H1 (cell line): Measurements from ENCODE around the gene NCOA6. TPM values are rescaled to one million over a fixed set of nuclear protein-coding genes. Genes with fewer than 3 reads are reported as not detected.

Source experiments
- CTCF ChIA-PET: fragments of 300-600 bp; sonication (Branson Sonifier 250); formaldehyde crosslinking; loops from one replicate; lab custom pipeline; 2021; ENCODE audit not compliant: partially characterized antibody; lab: Charles Lee
- POLR2A ChIA-PET: fragments of 300-600 bp; sonication (Branson Sonifier 250); formaldehyde crosslinking; loops from one replicate; lab custom pipeline; 2021; ENCODE audit warnings: inconsistent platforms; ENCODE audit not compliant: partially characterized antibody; lab: Charles Lee
- DNase-seq, 2 experiments: peaks; one replicate each; pipeline versions ENCODE4 v3.0.0 to v3.0.0-alpha.2; 2010 to 2022; ENCODE audit warnings: low spot score in 2 of 2, low read depth in 1 of 2, mixed read lengths in 1 of 2
- FAIRE-seq: peaks from 2 replicates; lab custom pipeline; 2011; peaks lifted over from hg19 to GRCh38; lab: Jason Lieb, UNC
- H2AFZ ChIP-seq: 2 replicates; pipeline ENCODE4 v1.8.1; 2012; ENCODE audit warnings: low read length, inconsistent platforms
- H2AK5ac ChIP-seq: 2 replicates; pipeline ENCODE4 v1.6.1; 2013; ENCODE audit warnings: low read depth, low read length
- H2BK120ac ChIP-seq: replicated peaks from 2 replicates; pipeline ENCODE3; 2013; ENCODE audit warnings: low read depth, low read length, inconsistent platforms
- H2BK12ac ChIP-seq: 2 replicates; pipeline ENCODE4 v1.6.1; 2013; ENCODE audit warnings: low read depth, low read length
- H2BK15ac ChIP-seq: 2 replicates; pipeline ENCODE4 v1.6.1; 2013; ENCODE audit warnings: low read length
- H2BK20ac ChIP-seq: 2 replicates; pipeline ENCODE4 v1.6.1; 2013; ENCODE audit warnings: low read length
- H2BK5ac ChIP-seq: 2 replicates; pipeline ENCODE4 v1.6.1; 2013; ENCODE audit warnings: low read depth, low read length
- H3K14ac ChIP-seq: 2 replicates; pipeline ENCODE4 v1.6.1; 2013; ENCODE audit warnings: inconsistent platforms; ENCODE audit not compliant: insufficient read length
- H3K18ac ChIP-seq: 2 replicates; pipeline ENCODE4 v1.6.1; 2013; ENCODE audit warnings: low read length; ENCODE audit errors: extremely low read depth
- H3K23ac ChIP-seq: 2 replicates; pipeline ENCODE4 v1.6.1; 2013; ENCODE audit warnings: inconsistent platforms; ENCODE audit not compliant: insufficient read length
- H3K23me2 ChIP-seq: 2 replicates; pipeline ENCODE4 v1.6.1; 2013; ENCODE audit warnings: low read depth, low read length
- H3K27ac ChIP-seq: 2 replicates; pipeline ENCODE4 v1.6.1; 2011; ENCODE audit warnings: low read depth, low read length, inconsistent platforms
- H3K27me3 ChIP-seq, 4 experiments: replicated peaks in 1 of 4; 1 replicate in 1 of 4; 2 replicates in 3 of 4; pipeline versions ENCODE4 v1.6.1 to v1.8.1; 2011 to 2013; ENCODE audit warnings: low read length in 3 of 4, mild to moderate bottlenecking in 3 of 4, inconsistent platforms in 2 of 4, mixed read lengths in 2 of 4, moderate library complexity in 1 of 4; ENCODE audit not compliant: control insufficient read depth in 3 of 4, insufficient read depth in 3 of 4; ENCODE audit errors: extremely low read depth in 1 of 4
- H3K36me3 ChIP-seq, 4 experiments: 2 replicates each; pipeline versions ENCODE4 v1.6.1 to v1.8.1; 2011 to 2013; ENCODE audit warnings: mild to moderate bottlenecking in 4 of 4, low read length in 3 of 4, moderate library complexity in 2 of 4, control low read depth in 1 of 4, inconsistent platforms in 1 of 4; ENCODE audit not compliant: insufficient read depth in 4 of 4, control insufficient read depth in 2 of 4
- H3K4ac ChIP-seq: replicated peaks from 2 replicates; pipeline ENCODE3; 2013; ENCODE audit warnings: low read length, low read depth, mixed read lengths, inconsistent platforms; ENCODE audit not compliant: insufficient read length
- H3K4me1 ChIP-seq, 4 experiments: replicated peaks in 1 of 4; 1 replicate in 1 of 4; 2 replicates in 3 of 4; pipeline versions ENCODE4 v1.6.1 to v1.8.1; 2011 to 2013; ENCODE audit warnings: low read length in 3 of 4, inconsistent platforms in 2 of 4, mixed read lengths in 1 of 4; ENCODE audit not compliant: insufficient read depth in 4 of 4, control insufficient read depth in 3 of 4
- H3K4me2 ChIP-seq, 2 experiments: 2 replicates each; pipeline versions ENCODE4 v1.6.1 to v1.8.1; 2011 to 2013; ENCODE audit warnings: low read depth in 2 of 2, low read length in 2 of 2, control low read depth in 1 of 2, inconsistent platforms in 1 of 2, mild to moderate bottlenecking in 1 of 2; ENCODE audit not compliant: insufficient read depth in 1 of 2
- H3K4me3 ChIP-seq, 4 experiments: fragments of 200-600, 300-600 bp in 1 of 4; sonication (generic), shearing (Covaris generic), sonication (Bioruptor Twin) in 1 of 4; 2 replicates each; pipeline versions ENCODE4 v1.5.1 to v1.8.1; 2011 to 2016; ENCODE audit warnings: low read length in 4 of 4, low read depth in 3 of 4, control low read depth in 2 of 4, inconsistent platforms in 2 of 4, mild to moderate bottlenecking in 2 of 4, mixed read lengths in 1 of 4, moderate library complexity in 1 of 4; ENCODE audit not compliant: insufficient read depth in 2 of 4; ENCODE audit errors: extremely low read depth in 1 of 4
- H3K56ac ChIP-seq: replicated peaks from 2 replicates; pipeline ENCODE3; 2013; ENCODE audit warnings: low read depth, mild to moderate bottlenecking, mixed read lengths, low read length, inconsistent platforms; ENCODE audit not compliant: insufficient read length
- H3K79me1 ChIP-seq: 2 replicates; pipeline ENCODE4 v1.6.1; 2013; ENCODE audit warnings: low read depth, low read length, control low read depth
- H3K79me2 ChIP-seq, 2 experiments: 2 replicates each; pipeline versions ENCODE4 v1.6.1 to v1.8.1; 2012 to 2013; ENCODE audit warnings: low read length in 2 of 2, mild to moderate bottlenecking in 2 of 2, inconsistent platforms in 1 of 2; ENCODE audit not compliant: insufficient read depth in 2 of 2, control insufficient read depth in 1 of 2
- H3K9ac ChIP-seq, 4 experiments: replicated peaks in 1 of 4; 1 replicate in 1 of 4; 2 replicates in 3 of 4; pipeline versions ENCODE4 v1.6.1 to v1.8.1; 2011 to 2013; ENCODE audit warnings: low read depth in 3 of 4, low read length in 3 of 4, control low read depth in 2 of 4, mild to moderate bottlenecking in 2 of 4, moderate library complexity in 2 of 4, inconsistent platforms in 1 of 4; ENCODE audit errors: extremely low read depth in 1 of 4
- H3K9me3 ChIP-seq, 2 experiments: 2 replicates each; pipeline versions ENCODE4 v1.6.1 to v1.8.1; 2012 to 2013; ENCODE audit warnings: mild to moderate bottlenecking in 2 of 2, moderate library complexity in 2 of 2, control low read depth in 1 of 2, inconsistent platforms in 1 of 2, low read depth in 1 of 2, low read length in 1 of 2, mixed read lengths in 1 of 2; ENCODE audit not compliant: insufficient read depth in 2 of 2
- H4K20me1 ChIP-seq, 2 experiments: replicated peaks in 1 of 2; 2 replicates each; pipeline versions ENCODE3 to v1.8.1; 2011 to 2013; ENCODE audit warnings: inconsistent platforms in 2 of 2, low read length in 2 of 2, mild to moderate bottlenecking in 1 of 2; ENCODE audit not compliant: insufficient read depth in 2 of 2, control insufficient read depth in 1 of 2
- H4K5ac ChIP-seq: 2 replicates; pipeline ENCODE4 v1.6.1; 2013; ENCODE audit warnings: low read length, low read depth, mixed read lengths, inconsistent platforms; ENCODE audit not compliant: insufficient read length
- H4K8ac ChIP-seq: 2 replicates; pipeline ENCODE4 v1.8.0; 2013; ENCODE audit warnings: mild to moderate bottlenecking, moderate library complexity, low read length, inconsistent platforms; ENCODE audit not compliant: insufficient read depth; ENCODE audit errors: extremely low read depth
- H4K91ac ChIP-seq: replicated peaks from 2 replicates; pipeline ENCODE3; 2013; ENCODE audit warnings: low read length, mixed read lengths, inconsistent platforms; ENCODE audit not compliant: insufficient read length
- CHD1 ChIP-seq: IDR thresholded peaks from 2 replicates; pipeline ENCODE4 v1.6.1; 2012; ENCODE audit warnings: low read depth, low read length, improper control_type of control experiment
- EP300 ChIP-seq, 2 experiments: IDR thresholded peaks; 1 replicate in 1 of 2; 2 replicates in 1 of 2; pipeline ENCODE4 v1.6.1; 2011 to 2012; ENCODE audit warnings: low read depth in 2 of 2, low read length in 2 of 2, mild to moderate bottlenecking in 2 of 2, borderline replicate concordance in 1 of 2, inconsistent platforms in 1 of 2, moderate library complexity in 1 of 2
- JUN ChIP-seq: IDR thresholded peaks from 2 replicates; pipeline ENCODE4 v1.6.1; 2011; ENCODE audit warnings: low read depth, mild to moderate bottlenecking, improper control_type of control experiment, low read length
- KDM4A ChIP-seq: IDR thresholded peaks from one replicate; pipeline ENCODE4 v1.7.1; 2012; ENCODE audit warnings: low read depth, mild to moderate bottlenecking, moderate library complexity, low read length, inconsistent platforms; ENCODE audit not compliant: severe bottlenecking
- WGBS, 2 experiments: shearing (Covaris generic) in 1 of 2; methylation state at CpG; one replicate each; pipeline versions ENCODE4 v1.1.6 to v1.1.7; 2013 to 2015; ENCODE audit warnings: low lambda C conversion rate in 2 of 2, mixed read lengths in 2 of 2, inconsistent platforms in 1 of 2, low coverage in 1 of 2, missing lambda C conversion rate in 1 of 2; ENCODE audit not compliant: insufficient replicate concordance in 2 of 2, insufficient coverage in 1 of 2, insufficient read length in 1 of 2; ENCODE audit errors: extremely low coverage in 1 of 2, missing lambda C conversion rate in 1 of 2; 5-methylcytosine and 5-hydroxymethylcytosine counted together
- polyA plus RNA-seq, 7 experiments: library from polyadenylated mRNA; depleted of rRNA in 3 of 7; stranded (reverse) in 5 of 7; unstranded in 2 of 7; fragments of >200 nt in 5 of 7; fragments of 200-250 nt in 2 of 7; gene quantifications; 1 replicate in 5 of 7; 2 replicates in 1 of 7; 4 replicates in 1 of 7; pipeline versions ENCODE4 v1.2.1 to v1.2.3, GENCODE V29; 2011 to 2013; ENCODE audit warnings: missing spikeins in 2 of 7, mixed read lengths in 2 of 7
- total RNA-seq: library from RNA; stranded (reverse); fragmentation: NEBNext Ultra II Directional; extraction: Animal tissue kit (Norgen Biotek cat#: 25700); gene quantifications from 2 replicates; pipeline ENCODE4 v1.2.1, GENCODE V29; 2021

Gene NCOA6
- total and polyA plus RNA-seq, 2 of the 8 experiments (the other 6 are each of a cell fraction or from before 2014, with no cell fraction given), result 9.0 to 9.5 TPM

DNA sequence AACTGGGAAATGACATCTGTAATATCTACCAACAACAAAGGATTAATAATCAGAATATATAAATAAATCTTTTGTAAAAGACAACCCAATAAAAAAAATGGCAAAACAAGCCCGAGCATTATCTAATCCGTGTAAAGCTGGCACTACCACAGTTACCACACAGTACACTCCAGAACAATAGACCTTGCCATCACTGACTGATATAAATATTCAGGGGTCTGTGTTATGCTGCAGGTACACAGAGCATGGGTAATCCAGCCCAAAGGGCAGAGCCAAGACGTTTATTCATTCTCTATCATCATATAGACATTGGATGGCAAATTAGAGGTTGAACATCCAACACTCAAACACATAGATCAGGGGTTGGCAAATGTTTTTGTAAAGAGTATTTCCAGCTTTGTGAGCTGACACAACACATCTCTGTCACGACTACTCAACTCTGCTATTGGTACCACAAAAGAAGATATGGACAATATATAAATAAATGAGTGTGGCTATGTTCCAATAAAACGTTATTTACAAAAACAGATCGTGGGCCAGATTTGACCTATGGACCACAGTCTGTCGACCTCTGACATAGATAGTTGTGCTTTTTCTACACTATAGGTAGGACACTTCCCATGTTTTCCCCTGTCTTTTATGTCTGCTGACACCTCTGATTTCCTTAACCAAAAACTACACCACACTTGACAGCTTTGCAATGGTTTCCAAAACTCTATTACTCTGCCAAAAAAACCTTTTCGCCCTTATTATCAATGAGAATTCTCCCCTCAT is 4.5 kb downstream of the NCOA6 start:
- Histone ChIP-seq H4K5ac (no peak overlapping the region), H2BK120ac (no peak overlapping the region), H3K36me3 (no peaks in the 10 kb centered on the region), H2BK20ac (no peak overlapping the region), H3K4me1 (peaks cover 0 to 2% (median 0%) of the 10 kb centered on the region in 4 experiments; a peak in 2 of 7 replicates), H3K14ac (no peak overlapping the region), H2BK5ac (no peak overlapping the region), H3K27me3 (no peaks in the 10 kb centered on the region), H3K79me1 (peaks cover 5% of the 10 kb centered on the region), H3K23me2 (peaks cover 5% of the 10 kb centered on the region), H3K9me3 (no peaks in the 10 kb centered on the region)
- no peak for DNase-seq
- 89% methylated on average over 8 of the region's 8 CpGs; no CpG with 5 or more reads in 1 of the 2 experiments for WGBS, 2 experiments
- no peak for TF ChIP-seq KDM4A
- TF ChIP-seq EP300 (IDR thresholded peaks at IDR 0.05; ENCODE audit: borderline replicate concordance in 1 of 2, low read depth in 2 of 2, low read length in 2 of 2), result no peak
- TF ChIP-seq CHD1, result no peak
- TF ChIP-seq JUN, result no peak
- TF ChIP-seq, all 59 proteins: peak for 0
- Histone ChIP-seq H2BK12ac (no peak overlapping the region), H2AK5ac (no peak overlapping the region), H3K4ac (no peak overlapping the region), H3K56ac (no peak overlapping the region), H3K27ac (no peak overlapping the region), H3K18ac (no peak overlapping the region), H3K9ac (no peak overlapping the region), H2BK15ac (no peak overlapping the region), H4K20me1 (peaks cover 0 to 2% of the 10 kb centered on the region in 2 experiments), H4K8ac (no peak overlapping the region), H3K79me2 (peaks cover 0 to 52% of the 10 kb centered on the region in 2 experiments; a peak in 2 of 4 replicates), H3K4me2 (no peak overlapping the region), H2AFZ (no peak overlapping the region), H3K4me3 (no peak overlapping the region), H4K91ac (no peak overlapping the region), H3K23ac (no peak overlapping the region)
- no peak for FAIRE-seq
- POLR2A ChIA-PET, result no interaction called here
- CTCF ChIA-PET, result interaction anchor here (0.6 to 0.9 kb wide), 3 partner anchors 51 to 628 kb away, joined by 3 read pairs; no protein-coding TSS in a partner anchor
